HepG2 (cell line): Measurements from ENCODE around the gene AGRN. TPM values are rescaled to one million over a fixed set of nuclear protein-coding genes. Genes with fewer than 3 reads are reported as not detected.

Experiments
- ATAC-seq: fragments of 200-7000 bp; cut with Tn5 transposase; 3 replicates; pipeline ENCODE4 v1.9.1; 2020; ENCODE audit warnings: mild to moderate bottlenecking, moderate library complexity
- BruUV-seq: library from RNA; stranded (reverse); fragments of 400-500 nt; replicated peaks from 2 replicates; lab custom pipeline; 2021; lab: Mats Ljungman, UMichigan
- CTCF ChIA-PET: fragments of 300-600 bp; formaldehyde crosslinking; extraction: SDS; loops from one replicate; lab custom pipeline; 2021; ENCODE audit warnings: low total read pairs, inconsistent platforms, low intra/inter-chr PET ratio; lab: Yijun Ruan, JAX
- POLR2A ChIA-PET: fragments of 350-600 bp; sonication (Branson Sonifier 250); formaldehyde crosslinking; loops from one replicate; lab custom pipeline; 2020; ENCODE audit warnings: antibody characterized with exemption, inconsistent platforms; lab: Yijun Ruan, JAX
- DNase-seq: peaks from one replicate; pipeline ENCODE4 v3.0.0-alpha.2; 2015; ENCODE audit warnings: low spot score
- FAIRE-seq: peaks from 3 replicates; lab custom pipeline; 2011; peaks lifted over from hg19 to GRCh38; lab: Jason Lieb, UNC
- H2AFZ ChIP-seq: one replicate; pipeline ENCODE4 v1.6.1; 2011; ENCODE audit warnings: low read length, inconsistent platforms
- H3K27ac ChIP-seq: fragments of 300-600 bp; 3 replicates; pipeline ENCODE4 v1.8.0; 2011; ENCODE audit warnings: mixed run types, mild to moderate bottlenecking, mixed read lengths, low read length, inconsistent platforms; ENCODE audit not compliant: insufficient read depth; ENCODE audit errors: extremely low read length
- H3K27me3 ChIP-seq, 2 experiments: fragments of 200-600 bp in 1 of 2; 2 replicates in 1 of 2; 3 replicates in 1 of 2; pipeline versions ENCODE4 v1.6.0 to v1.8.0; 2011; ENCODE audit warnings: low read length in 2 of 2, mild to moderate bottlenecking in 2 of 2, moderate library complexity in 2 of 2, inconsistent platforms in 1 of 2; ENCODE audit not compliant: insufficient read depth in 2 of 2, control insufficient read depth in 1 of 2
- H3K36me3 ChIP-seq, 2 experiments: fragments of 200-600 bp in 1 of 2; replicated peaks in 1 of 2; 2 replicates in 1 of 2; 3 replicates in 1 of 2; pipeline versions ENCODE4 v1.5.1 to v1.8.0; 2011; ENCODE audit warnings: low read length in 2 of 2, inconsistent platforms in 1 of 2; ENCODE audit not compliant: insufficient read depth in 2 of 2, control insufficient read depth in 1 of 2
- H3K4me1 ChIP-seq: 2 replicates; pipeline ENCODE4 v1.5.1; 2012; ENCODE audit warnings: low read length, inconsistent platforms; ENCODE audit not compliant: insufficient read depth
- H3K4me2 ChIP-seq: 2 replicates; pipeline ENCODE4 v1.6.0; 2011; ENCODE audit warnings: low read depth, low read length, inconsistent platforms
- H3K4me3 ChIP-seq, 3 experiments: fragments of 200-600 bp in 1 of 3; sonication (generic), shearing (Covaris generic) in 1 of 3; replicated peaks in 1 of 3; 2 replicates each; pipeline ENCODE4 v1.5.1; 2011 to 2016; ENCODE audit warnings: low read length in 3 of 3, inconsistent platforms in 2 of 3, low read depth in 2 of 3, mild to moderate bottlenecking in 2 of 3, control low read depth in 1 of 3, mixed read lengths in 1 of 3; ENCODE audit not compliant: insufficient read depth in 1 of 3
- H3K79me2 ChIP-seq: one replicate; pipeline ENCODE4 v1.6.1; 2011; ENCODE audit warnings: low read length, inconsistent platforms; ENCODE audit not compliant: insufficient read depth
- H3K9ac ChIP-seq: 2 replicates; pipeline ENCODE4 v1.6.0; 2011; ENCODE audit warnings: mild to moderate bottlenecking, low read depth, low read length, inconsistent platforms; ENCODE audit not compliant: insufficient read depth
- H3K9me3 ChIP-seq: 2 replicates; pipeline ENCODE4 v1.5.1; 2012; ENCODE audit warnings: mild to moderate bottlenecking, low read length
- H4K20me1 ChIP-seq: 2 replicates; pipeline ENCODE4 v1.6.0; 2011; ENCODE audit warnings: inconsistent platforms, mild to moderate bottlenecking, low read length, moderate library complexity; ENCODE audit not compliant: insufficient read depth
- AGO2 ChIP-seq: fragments of 200-400 bp; formaldehyde crosslinking; optimal IDR thresholded peaks from 2 replicates; pipeline ENCODE3; 2017; ENCODE audit warnings: mild to moderate bottlenecking, low read depth, low read length, moderate library complexity
- CENPT ChIP-seq: sonication (generic); formaldehyde crosslinking; IDR thresholded peaks from 2 replicates; pipeline ENCODE4 v1.8.0; 2022; ENCODE audit warnings: low read depth, mild to moderate bottlenecking, moderate library complexity, missing genetic modification reagents
- ELF4 ChIP-seq: sonication (generic); formaldehyde crosslinking; IDR thresholded peaks from 2 replicates; pipeline ENCODE4 v1.5.0; 2020; ENCODE audit warnings: missing genetic modification reagents, mild to moderate bottlenecking, moderate library complexity, borderline replicate concordance
- FOXK1 ChIP-seq: sonication (generic); formaldehyde crosslinking; IDR thresholded peaks from 2 replicates; pipeline ENCODE4 v1.4.0; 2020; ENCODE audit warnings: low read depth, missing genetic modification reagents, borderline replicate concordance
- MIER3 ChIP-seq: IDR thresholded peaks from 2 replicates; pipeline ENCODE4 v1.6.1; 2016; ENCODE audit warnings: missing compliant biosample characterization, borderline replicate concordance
- PCBP1 ChIP-seq: fragments of 200-400 bp; formaldehyde crosslinking; IDR thresholded peaks from 2 replicates; pipeline ENCODE4 v1.6.1; 2017; ENCODE audit warnings: mild to moderate bottlenecking, low read depth, low read length, borderline replicate concordance
- RARG ChIP-seq: sonication (generic); formaldehyde crosslinking; IDR thresholded peaks from 2 replicates; pipeline ENCODE4 v1.4.0; 2020; ENCODE audit warnings: low read depth, mild to moderate bottlenecking, missing genetic modification reagents
- RBFOX2 ChIP-seq: fragments of 200-400 bp; formaldehyde crosslinking; IDR thresholded peaks from 2 replicates; pipeline ENCODE4 v1.6.1; 2017; ENCODE audit warnings: low read depth, mild to moderate bottlenecking, low read length
- SALL2 ChIP-seq: sonication (generic); formaldehyde crosslinking; IDR thresholded peaks from 2 replicates; pipeline ENCODE4 v1.8.1; 2023; ENCODE audit warnings: mild to moderate bottlenecking, missing genetic modification reagents, inconsistent platforms
- SAP130 ChIP-seq: IDR thresholded peaks from 2 replicates; pipeline ENCODE4 v1.6.1; 2016; ENCODE audit warnings: low read depth
- SMARCE1 ChIP-seq: fragments of 450-650 bp; IDR thresholded peaks from 2 replicates; pipeline ENCODE4 v1.6.1; 2017; ENCODE audit warnings: borderline replicate concordance
- ZNF496 ChIP-seq: sonication (generic); formaldehyde crosslinking; IDR thresholded peaks from 2 replicates; pipeline ENCODE4 v1.8.1; 2023; ENCODE audit warnings: mild to moderate bottlenecking, moderate library complexity, missing genetic modification reagents; ENCODE audit not compliant: insufficient replicate concordance
- ZNF550 ChIP-seq: sonication (generic); formaldehyde crosslinking; IDR thresholded peaks from 2 replicates; pipeline ENCODE4 v1.4.0; 2020; ENCODE audit warnings: mild to moderate bottlenecking, missing genetic modification reagents, borderline replicate concordance
- ZNF552 ChIP-seq: sonication (generic); formaldehyde crosslinking; IDR thresholded peaks from 2 replicates; pipeline ENCODE4 v1.9.0; 2022; ENCODE audit warnings: missing genetic modification reagents, mild to moderate bottlenecking, borderline replicate concordance
- ZNF891 ChIP-seq: sonication (generic); formaldehyde crosslinking; IDR thresholded peaks from 2 replicates; pipeline ENCODE4 v1.5.0; 2020; ENCODE audit warnings: mild to moderate bottlenecking, missing genetic modification reagents
- WGBS: methylation state at CpG from one replicate; pipeline ENCODE4 v1.1.6; 2017; ENCODE audit warnings: low lambda C conversion rate; 5-methylcytosine and 5-hydroxymethylcytosine counted together
- in situ Hi-C: cut with HindIII; loops from 2 replicates; pipeline ENCODE4 v1.10.0; 2017; ENCODE audit warnings: low pct_unique_long_range_greater_than_20kb; ENCODE audit not compliant: extremely low pct_ligation_motif_present
- intact Hi-C: fragments of 100-400 bp; cut with micrococcal nuclease; formaldehyde crosslinking; loops from one replicate; pipeline ENCODE4 v1.10.0; 2022; ENCODE audit not compliant: unreplicated experiment
- polyA plus RNA-seq, 8 experiments: library from polyadenylated mRNA; depleted of rRNA in 3 of 8; stranded (reverse) in 7 of 8; unstranded in 1 of 8; fragments of >200 nt; fragmentation: Illumina TruSeq in 4 of 8; extraction: Trizol in 4 of 8; gene quantifications; 2 replicates each; pipeline versions ENCODE4 v1.2.1 to v1.2.3, GENCODE V29; 2011 to 2016; ENCODE audit warnings: low read depth in 4 of 8, missing spikeins in 1 of 8, mixed read lengths in 1 of 8; ENCODE audit not compliant: insufficient read depth in 1 of 8
- total RNA-seq, 5 experiments: library from RNA; depleted of rRNA; stranded (reverse); fragments of >200 nt; fragmentation: Illumina TruSeq; extraction: Trizol; gene quantifications; 2 replicates each; pipeline ENCODE4 v1.2.3, GENCODE V29; 2016; ENCODE audit warnings: low read depth in 1 of 5
- TF ChIP-seq, protein P1 (sequence below): sonication (generic); formaldehyde crosslinking; IDR thresholded peaks from 2 replicates; pipeline ENCODE4 v1.4.0; 2020; ENCODE audit warnings: missing genetic modification reagents
- TF ChIP-seq, protein P2 (sequence below): sonication (generic); formaldehyde crosslinking; IDR thresholded peaks from 2 replicates; pipeline ENCODE4 v1.8.1; 2023; ENCODE audit warnings: mild to moderate bottlenecking, missing genetic modification reagents
- TF ChIP-seq, protein P3 (sequence below): sonication (generic); formaldehyde crosslinking; IDR thresholded peaks from 2 replicates; pipeline ENCODE4 v1.5.1; 2020; ENCODE audit warnings: missing genetic modification reagents, mild to moderate bottlenecking, borderline replicate concordance
- TF ChIP-seq, protein P4 (sequence below): sonication (generic); formaldehyde crosslinking; IDR thresholded peaks from 2 replicates; pipeline ENCODE4 v1.4.0; 2020; ENCODE audit warnings: mild to moderate bottlenecking, missing genetic modification reagents

Gene AGRN
- total and polyA plus RNA-seq, 2 of the 13 experiments (the other 11 are each of a cell fraction or from before 2014, with no cell fraction given) = 29.8 to 65.2 TPM

DNA sequence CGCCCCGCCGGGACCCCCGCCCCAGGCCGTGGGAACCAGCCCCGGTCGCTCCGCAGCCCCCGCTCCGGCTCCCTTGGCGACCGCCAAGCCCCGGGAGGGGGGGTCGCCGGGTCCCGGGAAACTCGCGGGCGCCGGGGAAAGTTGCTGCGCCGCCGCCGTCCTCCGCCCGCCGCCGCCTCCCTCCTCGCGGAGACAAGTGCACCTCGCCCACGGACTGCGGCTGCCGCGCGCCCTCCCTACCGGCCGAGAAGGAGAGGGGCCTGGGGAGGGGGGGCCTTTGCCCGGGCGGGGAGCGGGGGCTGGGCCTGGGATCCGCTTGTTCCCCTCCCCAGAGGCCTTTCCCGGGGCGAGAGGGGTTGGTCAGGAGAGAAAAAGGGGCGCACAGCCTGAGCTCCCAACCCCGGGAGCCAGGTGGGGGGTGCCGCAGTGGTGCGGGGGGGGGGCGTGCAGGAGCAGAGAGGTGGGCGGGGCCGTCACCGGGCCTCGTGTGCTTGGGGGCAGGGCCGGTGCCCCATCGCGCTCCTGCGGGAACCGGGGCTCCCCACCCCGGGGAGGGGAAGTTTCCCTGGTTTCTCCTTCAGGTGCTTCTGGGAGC is 592 bp downstream of the AGRN start:
- H3K4me3 ChIP-seq = peak overlapping the region; percentile 66 to 83 (median 79)
- peaks cover 80% of the 10 kb centered on the region for H3K4me1 ChIP-seq
- no CpG with 5 or more reads among the region's 59 CpGs for WGBS
- ChIA-PET POLR2A (interaction anchor here (1.2 to 5.9 kb wide), 6 partner anchors 14 to 218 kb away, joined by 4 to 61 read pairs (median 5); no protein-coding TSS in a partner anchor), CTCF (no interaction called here)
- in situ Hi-C loops (loop anchor here (5.0 kb wide), 1 partner anchor 37 kb away; no protein-coding TSS in a partner anchor), intact Hi-C loops (no loop called here)
- DNase-seq (no peak), ATAC-seq (no peak), FAIRE-seq (no peak)
- peak overlapping the region; percentile 74 for H3K27ac ChIP-seq
- H3K9me3 ChIP-seq = no peaks in the 10 kb centered on the region
- H3K4me2 ChIP-seq = peak overlapping the region; percentile 90
- H3K9ac ChIP-seq = peak overlapping the region; percentile 78
- no peaks in the 10 kb centered on the region for H3K27me3 ChIP-seq
- peaks cover 23% of the 10 kb centered on the region for H3K79me2 ChIP-seq
- BruUV-seq = no TSS peak
- no peak overlapping the region for H2AFZ ChIP-seq
- H3K36me3 ChIP-seq = peaks cover 4 to 10% of the 10 kb centered on the region in 2 experiments; a peak in 2 of 5 replicates
- H4K20me1 ChIP-seq = peaks cover 31% of the 10 kb centered on the region; the same call in 1 of the 2 replicates
- no peak for TF ChIP-seq ZNF891 (CRISPR knock-in tag)
- TF ChIP-seq ZNF550 (CRISPR knock-in tag) = no peak
- no peak for TF ChIP-seq FOXK1 (CRISPR knock-in tag)
- peak; percentile 33 for TF ChIP-seq SAP130 (CRISPR knock-in tag)
- TF ChIP-seq CENPT (CRISPR knock-in tag) = no peak
- TF ChIP-seq, protein P1, sequence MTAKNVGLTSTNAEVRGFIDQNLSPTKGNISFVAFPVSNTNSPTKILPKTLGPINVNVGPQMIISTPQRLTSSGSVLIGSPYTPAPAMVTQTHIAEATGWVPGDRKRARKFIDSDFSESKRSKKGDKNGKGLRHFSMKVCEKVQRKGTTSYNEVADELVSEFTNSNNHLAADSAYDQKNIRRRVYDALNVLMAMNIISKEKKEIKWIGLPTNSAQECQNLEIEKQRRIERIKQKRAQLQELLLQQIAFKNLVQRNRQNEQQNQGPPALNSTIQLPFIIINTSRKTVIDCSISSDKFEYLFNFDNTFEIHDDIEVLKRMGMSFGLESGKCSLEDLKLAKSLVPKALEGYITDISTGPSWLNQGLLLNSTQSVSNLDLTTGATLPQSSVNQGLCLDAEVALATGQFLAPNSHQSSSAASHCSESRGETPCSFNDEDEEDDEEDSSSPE (CRISPR knock-in tag) = no peak
- no peak for TF ChIP-seq SMARCE1
- TF ChIP-seq RARG = no peak
- no peak for TF ChIP-seq ZNF496
- no peak for TF ChIP-seq ZNF552 (CRISPR knock-in tag)
- no peak for TF ChIP-seq MIER3 (CRISPR knock-in tag)
- TF ChIP-seq, protein P2, sequence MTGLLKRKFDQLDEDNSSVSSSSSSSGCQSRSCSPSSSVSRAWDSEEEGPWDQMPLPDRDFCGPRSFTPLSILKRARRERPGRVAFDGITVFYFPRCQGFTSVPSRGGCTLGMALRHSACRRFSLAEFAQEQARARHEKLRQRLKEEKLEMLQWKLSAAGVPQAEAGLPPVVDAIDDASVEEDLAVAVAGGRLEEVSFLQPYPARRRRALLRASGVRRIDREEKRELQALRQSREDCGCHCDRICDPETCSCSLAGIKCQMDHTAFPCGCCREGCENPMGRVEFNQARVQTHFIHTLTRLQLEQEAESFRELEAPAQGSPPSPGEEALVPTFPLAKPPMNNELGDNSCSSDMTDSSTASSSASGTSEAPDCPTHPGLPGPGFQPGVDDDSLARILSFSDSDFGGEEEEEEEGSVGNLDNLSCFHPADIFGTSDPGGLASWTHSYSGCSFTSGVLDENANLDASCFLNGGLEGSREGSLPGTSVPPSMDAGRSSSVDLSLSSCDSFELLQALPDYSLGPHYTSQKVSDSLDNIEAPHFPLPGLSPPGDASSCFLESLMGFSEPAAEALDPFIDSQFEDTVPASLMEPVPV (CRISPR knock-in tag) = no peak
- TF ChIP-seq, protein P3, sequence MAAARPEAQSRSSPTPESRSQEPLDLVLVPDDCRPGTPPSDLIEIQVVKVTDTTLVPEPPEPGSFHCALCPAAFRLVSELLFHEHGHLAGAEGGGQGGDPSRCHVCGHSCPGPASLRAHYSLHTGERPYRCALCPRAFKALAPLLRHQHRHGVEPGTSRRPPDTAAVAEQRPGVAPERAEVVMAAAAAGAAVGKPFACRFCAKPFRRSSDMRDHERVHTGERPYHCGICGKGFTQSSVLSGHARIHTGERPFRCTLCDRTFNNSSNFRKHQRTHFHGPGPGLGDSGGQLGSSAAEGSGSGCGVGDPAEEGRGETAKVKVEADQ (CRISPR knock-in tag) = no peak
- no peak for TF ChIP-seq ELF4 (CRISPR knock-in tag)
- no peak for TF ChIP-seq PCBP1
- TF ChIP-seq, protein P4, sequence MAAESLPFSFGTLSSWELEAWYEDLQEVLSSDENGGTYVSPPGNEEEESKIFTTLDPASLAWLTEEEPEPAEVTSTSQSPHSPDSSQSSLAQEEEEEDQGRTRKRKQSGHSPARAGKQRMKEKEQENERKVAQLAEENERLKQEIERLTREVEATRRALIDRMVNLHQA = no peak
- no peak for TF ChIP-seq AGO2
- 0 out of 2 replicates have a peak, but pooled peaks have one; percentile 5 for TF ChIP-seq RBFOX2
- peak; percentile 36; the same call in 1 of the 2 replicates for TF ChIP-seq SALL2 (CRISPR knock-in tag)
